GM20000 (cell line): ENCODE results near the gene SOD2.
"Not testable (repeated sequence)": the region's sequence is repeated elsewhere in the genome, so short reads cannot be mapped to it uniquely, and the experiment has no call there.

Experiments
- DNase-seq: peaks from one replicate; pipeline ENCODE4 v3.0.0; 2012; ENCODE audit warnings: low spot score
- TF ChIP-seq, protein P1 (sequence below): IDR thresholded peaks from 2 replicates; pipeline ENCODE4 v1.5.1; 2012; ENCODE audit warnings: mild to moderate bottlenecking, control low read depth; ENCODE audit errors: extremely low read depth, missing control alignments

Gene SOD2

GRCh38 chr6:159692303-159693127 is 526 bp downstream of the SOD2 start:
- DNase-seq = peak; percentile 70
- TF ChIP-seq, protein P1, sequence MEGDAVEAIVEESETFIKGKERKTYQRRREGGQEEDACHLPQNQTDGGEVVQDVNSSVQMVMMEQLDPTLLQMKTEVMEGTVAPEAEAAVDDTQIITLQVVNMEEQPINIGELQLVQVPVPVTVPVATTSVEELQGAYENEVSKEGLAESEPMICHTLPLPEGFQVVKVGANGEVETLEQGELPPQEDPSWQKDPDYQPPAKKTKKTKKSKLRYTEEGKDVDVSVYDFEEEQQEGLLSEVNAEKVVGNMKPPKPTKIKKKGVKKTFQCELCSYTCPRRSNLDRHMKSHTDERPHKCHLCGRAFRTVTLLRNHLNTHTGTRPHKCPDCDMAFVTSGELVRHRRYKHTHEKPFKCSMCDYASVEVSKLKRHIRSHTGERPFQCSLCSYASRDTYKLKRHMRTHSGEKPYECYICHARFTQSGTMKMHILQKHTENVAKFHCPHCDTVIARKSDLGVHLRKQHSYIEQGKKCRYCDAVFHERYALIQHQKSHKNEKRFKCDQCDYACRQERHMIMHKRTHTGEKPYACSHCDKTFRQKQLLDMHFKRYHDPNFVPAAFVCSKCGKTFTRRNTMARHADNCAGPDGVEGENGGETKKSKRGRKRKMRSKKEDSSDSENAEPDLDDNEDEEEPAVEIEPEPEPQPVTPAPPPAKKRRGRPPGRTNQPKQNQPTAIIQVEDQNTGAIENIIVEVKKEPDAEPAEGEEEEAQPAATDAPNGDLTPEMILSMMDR = no peak

DNA sequence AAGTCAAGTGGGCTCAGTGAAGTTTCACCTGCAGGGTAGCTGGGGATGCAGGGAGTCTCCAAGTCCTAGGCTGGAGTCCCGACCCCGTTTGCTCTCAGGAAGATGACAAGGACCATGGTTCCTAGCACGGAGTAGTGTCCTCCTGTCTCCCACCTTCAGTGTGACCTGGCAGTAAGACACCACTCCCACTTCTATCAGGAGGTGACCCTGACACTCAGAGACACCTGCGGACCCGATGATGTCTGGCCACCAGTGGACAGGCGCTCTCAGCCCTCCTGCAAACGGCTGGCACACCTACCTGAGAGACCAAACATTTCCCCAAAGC is 1.1 kb downstream of the SOD2 start:
- peak; percentile 22 for DNase-seq
- TF ChIP-seq, protein P1 = no peak

- TF ChIP-seq, protein P1 = peak; percentile 56
- peak; percentile 67 for DNase-seq
These were observed 1.7 kb downstream of the SOD2 start for GRCh38 chr6:159691133-159691962.

DNA sequence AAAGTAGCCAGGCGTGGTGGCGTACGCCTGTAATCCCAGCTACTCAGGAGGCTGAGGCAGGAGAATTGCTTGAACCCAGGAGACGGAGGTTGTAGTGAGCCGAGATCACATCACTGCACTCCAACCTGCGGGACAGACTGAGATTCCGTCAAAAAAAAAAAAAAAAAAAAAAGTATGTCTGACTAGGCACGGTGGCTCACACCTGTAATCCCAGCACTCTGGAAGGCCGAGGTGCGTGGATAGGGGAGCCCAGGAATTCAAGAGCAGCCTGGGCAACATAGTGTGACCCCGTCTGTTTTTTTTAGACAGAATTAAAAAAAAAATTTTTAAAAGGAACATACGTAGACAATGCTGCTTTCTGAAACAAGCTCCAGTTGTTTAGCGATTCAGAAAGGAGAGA is 2.9 kb downstream of the SOD2 start:
- DNase-seq = not testable (repeated sequence)

- no peak for DNase-seq
- TF ChIP-seq, protein P1 = no peak
These were observed 4.0 kb downstream of the SOD2 start for GRCh38 chr6:159689001-159689400.

DNA sequence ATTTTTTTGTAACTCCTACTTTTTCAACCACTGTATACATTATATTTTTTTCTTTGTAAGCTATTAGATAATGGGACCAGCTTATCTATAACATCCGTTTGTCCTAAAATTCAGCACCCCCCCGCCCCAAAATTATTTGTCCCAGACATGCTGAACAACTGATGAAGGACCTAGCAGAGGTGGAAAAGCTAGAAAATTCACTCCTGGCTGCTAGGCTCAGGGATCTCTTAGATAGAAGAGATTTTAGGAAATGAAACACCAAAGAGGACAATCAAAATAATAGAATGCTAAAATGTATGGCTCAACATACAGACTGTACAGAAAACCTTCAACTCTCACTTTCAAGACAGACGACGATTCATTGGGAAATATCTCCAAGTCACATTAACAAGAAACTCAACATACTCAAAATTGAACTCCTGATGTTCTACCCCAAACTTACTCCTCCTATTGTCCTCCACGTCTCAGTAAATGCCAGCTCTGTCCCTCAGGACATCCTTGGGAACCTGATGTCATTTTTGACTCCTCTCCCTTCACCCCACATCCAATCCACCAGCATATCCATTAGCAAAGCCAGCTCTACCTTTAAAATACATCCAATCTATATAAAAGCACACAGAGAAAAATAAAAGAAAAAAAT is 4.7 kb downstream of the SOD2 start:
- TF ChIP-seq, protein P1 = no peak
- no peak for DNase-seq

DNA sequence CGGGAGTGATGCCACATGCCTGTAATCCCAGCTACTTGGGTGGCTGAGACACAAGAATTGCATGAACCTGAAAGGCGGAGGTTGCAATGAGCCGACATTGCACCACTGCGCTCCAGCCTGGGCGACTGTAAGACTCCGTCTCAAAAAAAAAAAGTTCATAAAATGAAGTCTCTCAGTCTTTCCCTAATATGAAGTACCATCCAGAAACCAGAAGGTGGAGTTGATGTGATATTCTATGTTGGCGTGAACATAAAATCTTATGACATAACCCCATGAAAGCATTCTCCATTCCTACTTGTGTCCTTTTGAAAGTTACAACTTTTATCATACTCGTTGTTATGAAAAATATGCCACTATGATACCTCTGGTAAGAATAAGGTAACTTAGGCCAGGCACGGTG is 5.7 kb downstream of the SOD2 start:
- TF ChIP-seq, protein P1 = no peak
- DNase-seq = no peak
